HAP-1 (cell line): ENCODE measurements around the gene DVL1.
A peak's percentile ranks its signal among the peaks of the same experiment; 100 is the strongest.
"Not testable (repeated sequence)": the region's sequence is repeated elsewhere in the genome, so short reads cannot be mapped to it uniquely, and the experiment has no call there.

ENCODE experiments used
- DNase-seq, 2 experiments: peaks; one replicate each; pipeline ENCODE4 v3.0.0-alpha.2; 2016 to 2020; ENCODE audit warnings: low spot score in 2 of 2
- H3K27me3 ChIP-seq: fragments of 250-450 bp; sonication (Bioruptor Pico); 2 replicates; pipeline ENCODE4 v1.5.1; 2020; ENCODE audit warnings: low read depth, mild to moderate bottlenecking, moderate library complexity
- H3K36me3 ChIP-seq: fragments of 250-450 bp; sonication (Bioruptor Pico); replicated peaks from 2 replicates; pipeline ENCODE4 v1.5.1; 2020; ENCODE audit warnings: mild to moderate bottlenecking
- H3K4me1 ChIP-seq: fragments of 250-450 bp; sonication (Bioruptor Pico); 2 replicates; pipeline ENCODE4 v1.5.1; 2020; ENCODE audit warnings: mild to moderate bottlenecking
- H3K4me3 ChIP-seq: fragments of 250-450 bp; sonication (Bioruptor Pico); 2 replicates; pipeline ENCODE4 v1.5.1; 2020; ENCODE audit warnings: mild to moderate bottlenecking, moderate library complexity
- H3K9me3 ChIP-seq: fragments of 250-450 bp; sonication (Bioruptor Pico); 2 replicates; pipeline ENCODE4 v1.5.1; 2020; ENCODE audit warnings: mild to moderate bottlenecking, moderate library complexity
- in situ Hi-C: fragments of 300-500 bp; cut with MboI; formaldehyde crosslinking; loops from 3 replicates; pipeline ENCODE4 v1.14.3; 2020; ENCODE audit warnings: low sequenced_read_pairs, inconsistent platforms, mixed read lengths

The DVL1 gene

DNA sequence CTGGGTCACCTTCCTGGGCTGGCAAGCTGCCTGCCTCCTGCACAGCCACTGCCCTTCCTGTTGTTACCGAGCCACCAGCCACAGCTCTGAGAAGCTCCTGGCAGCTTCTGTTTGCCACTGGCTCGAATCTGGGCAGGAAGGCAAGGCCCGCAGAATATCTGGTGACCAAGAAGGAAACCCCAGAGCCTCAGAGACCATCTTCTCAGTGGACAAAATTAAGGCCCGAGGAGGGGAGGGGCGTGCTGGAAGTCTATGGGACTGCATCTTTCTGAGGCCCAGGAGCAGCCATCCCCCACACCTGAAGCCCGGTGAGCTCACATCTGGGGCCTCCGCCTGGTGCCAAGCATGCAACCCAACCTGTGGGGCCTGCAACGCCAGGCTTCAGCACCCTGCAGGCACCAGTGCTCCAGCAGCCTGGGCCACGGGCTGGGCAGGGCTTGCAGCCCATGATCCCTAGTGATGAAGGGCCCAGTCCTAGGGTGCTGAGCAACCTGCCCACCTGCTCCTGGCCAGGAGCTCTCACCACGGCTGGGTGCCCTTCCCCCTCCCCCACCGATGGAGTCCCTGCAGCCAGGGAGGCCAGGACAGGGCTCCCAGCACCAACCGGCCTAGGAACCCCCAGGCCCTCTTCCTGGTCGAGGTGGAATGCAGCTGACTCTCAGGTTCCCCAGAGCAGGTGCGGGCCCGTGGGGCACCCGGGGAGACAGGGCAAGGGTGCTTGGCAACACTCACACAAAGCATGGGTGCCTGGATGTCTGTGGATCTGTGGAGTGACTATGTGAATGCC, 23.7 kb downstream of the DVL1 start:
- no peak for DNase-seq
- in situ Hi-C loops = no loop called here
- H3K4me1 ChIP-seq = peaks cover 10% of the 10 kb centered on the region
- H3K4me3 ChIP-seq = peak overlapping the region; percentile 92
- peaks cover 7% of the 10 kb centered on the region for H3K36me3 ChIP-seq
- no peaks in the 10 kb centered on the region for H3K27me3 ChIP-seq
- H3K9me3 ChIP-seq = no peaks in the 10 kb centered on the region

DNA sequence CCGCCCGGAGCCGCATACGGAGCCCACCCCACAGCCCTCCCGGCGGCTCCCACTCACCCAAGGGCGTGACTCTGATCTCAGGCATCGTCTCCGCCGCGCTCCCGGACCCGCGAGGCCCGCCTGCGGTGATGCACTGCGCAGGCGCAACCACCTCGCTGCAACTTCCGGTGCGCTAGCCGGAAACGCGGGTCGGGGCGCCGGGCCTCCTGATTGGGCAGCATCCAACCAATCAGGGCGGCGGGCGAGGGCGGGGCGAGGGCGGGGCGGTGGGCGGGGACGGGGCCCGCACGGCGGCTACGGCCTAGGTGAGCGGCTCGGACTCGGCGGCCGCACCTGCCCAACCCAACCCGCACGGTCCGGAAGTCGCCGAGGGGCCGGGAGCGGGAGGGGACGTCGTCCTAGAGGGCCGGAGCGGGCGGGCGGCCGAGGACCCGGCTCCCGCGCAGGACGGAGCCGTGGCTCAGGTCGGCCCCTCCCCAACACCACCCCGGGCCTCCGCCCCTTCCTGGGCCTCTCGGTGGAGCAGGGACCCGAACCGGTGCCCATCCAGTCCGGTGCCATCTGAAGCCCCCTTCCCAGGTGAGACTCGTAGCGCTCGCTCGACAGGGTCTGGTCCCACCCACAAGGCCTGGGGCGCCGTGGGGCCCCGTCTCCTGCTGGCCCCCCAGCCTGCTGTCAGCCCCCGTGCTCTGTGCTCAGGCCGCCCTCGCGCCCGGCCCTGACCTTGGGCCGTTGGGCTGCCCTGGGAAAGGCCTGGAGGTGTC, 24.5 kb downstream of the DVL1 start, which contains the start of the genes CPTP and INTS11:
Gene CPTP (plus strand): TSS at position 279 of the 764 bp plus-strand sequence. CDS start 2,109 bp downstream, outside the sequence.
Gene INTS11 (minus strand): TSS at position 137 of the 764 bp plus-strand sequence. CDS start 52 bp downstream, at position 85.
- Histone ChIP-seq H3K27me3 (no peaks in the 10 kb centered on the region), H3K9me3 (no peaks in the 10 kb centered on the region), H3K4me1 (peaks cover 10% of the 10 kb centered on the region), H3K36me3 (peaks cover 15% of the 10 kb centered on the region), H3K4me3 (peak within 1 kb of the TSS; percentile 92)
- peak; percentile 85 to 97 for DNase-seq
- in situ Hi-C loops = no loop called here

- H3K36me3 ChIP-seq = peaks cover 21% of the 10 kb centered on the region
- in situ Hi-C loops = no loop called here
Observed at GRCh38 chr1:1324084-1324523, 25.1 kb downstream of the DVL1 start.

GRCh38 chr1:1322952-1323351, 26.3 kb downstream of the DVL1 start:
- Histone ChIP-seq H3K4me3 (peak overlapping the region; percentile 5), H3K27me3 (no peaks in the 10 kb centered on the region), H3K4me1 (peaks cover 10% of the 10 kb centered on the region), H3K36me3 (peaks cover 29% of the 10 kb centered on the region), H3K9me3 (no peaks in the 10 kb centered on the region)
- no peak for DNase-seq
- in situ Hi-C loops = no loop called here

More at GRCh38 chr1:1324084-1324523, 25.1 kb downstream of the DVL1 start:
- DNase-seq = no peak
- Histone ChIP-seq H3K27me3 (no peaks in the 10 kb centered on the region), H3K4me1 (peaks cover 10% of the 10 kb centered on the region), H3K9me3 (no peaks in the 10 kb centered on the region), H3K4me3 (peak overlapping the region; percentile 92)

- in situ Hi-C loops = no loop called here
- H3K36me3 ChIP-seq = peaks cover 34% of the 10 kb centered on the region
- H3K4me1 ChIP-seq = peaks cover 10% of the 10 kb centered on the region
- no peaks in the 10 kb centered on the region for H3K9me3 ChIP-seq
- no peak overlapping the region for H3K4me3 ChIP-seq
- H3K27me3 ChIP-seq = no peaks in the 10 kb centered on the region
- no peak for DNase-seq
Observed at GRCh38 chr1:1322418-1322817, 26.8 kb downstream of the DVL1 start.

DNA sequence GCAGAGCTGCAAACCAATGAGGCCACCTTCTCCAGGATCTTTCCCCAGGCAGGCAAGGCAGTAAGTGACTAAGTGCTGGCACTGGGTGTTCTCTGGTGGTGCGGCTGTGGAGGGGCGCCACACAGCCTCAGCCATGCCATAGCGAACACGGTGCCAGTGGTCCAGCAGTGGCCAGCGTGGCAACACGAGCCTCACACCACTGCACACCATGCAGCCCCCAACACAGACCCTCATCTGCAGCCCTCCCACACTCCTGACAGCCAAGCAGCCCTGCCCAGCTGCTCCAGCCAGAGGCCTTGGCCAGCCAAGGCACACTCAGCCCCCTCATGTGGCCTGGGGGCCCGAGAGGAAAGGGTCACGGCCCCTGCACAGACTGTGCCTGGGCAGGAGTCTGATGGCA, 27.7 kb downstream of the DVL1 start:
- Histone ChIP-seq H3K36me3 (peaks cover 43% of the 10 kb centered on the region), H3K4me3 (no peak overlapping the region), H3K9me3 (no peaks in the 10 kb centered on the region), H3K4me1 (peaks cover 10% of the 10 kb centered on the region), H3K27me3 (no peaks in the 10 kb centered on the region)
- in situ Hi-C loops = no loop called here
- DNase-seq = no peak

GRCh38 chr1:1320666-1321448, 28.4 kb downstream of the DVL1 start:
- Histone ChIP-seq H3K36me3 (peaks cover 46% of the 10 kb centered on the region), H3K4me3 (no peak overlapping the region), H3K27me3 (no peaks in the 10 kb centered on the region), H3K9me3 (no peaks in the 10 kb centered on the region), H3K4me1 (peaks cover 10% of the 10 kb centered on the region)
- in situ Hi-C loops = no loop called here
- no peak for DNase-seq

- in situ Hi-C loops = no loop called here
- no peak for DNase-seq
- Histone ChIP-seq H3K4me3 (no peak overlapping the region), H3K36me3 (peaks cover 54% of the 10 kb centered on the region), H3K9me3 (no peaks in the 10 kb centered on the region), H3K4me1 (peaks cover 5% of the 10 kb centered on the region), H3K27me3 (no peaks in the 10 kb centered on the region)
Observed at GRCh38 chr1:1319646-1319941, 29.6 kb downstream of the DVL1 start.

GRCh38 chr1:1318777-1319645, 30.2 kb downstream of the DVL1 start:
- peaks cover 57% of the 10 kb centered on the region for H3K36me3 ChIP-seq
- H3K27me3 ChIP-seq = no peaks in the 10 kb centered on the region
- no peak overlapping the region for H3K4me3 ChIP-seq
- H3K4me1 ChIP-seq = peaks cover 5% of the 10 kb centered on the region
- in situ Hi-C loops = no loop called here
- DNase-seq = no peak
- H3K9me3 ChIP-seq = no peaks in the 10 kb centered on the region

DNA sequence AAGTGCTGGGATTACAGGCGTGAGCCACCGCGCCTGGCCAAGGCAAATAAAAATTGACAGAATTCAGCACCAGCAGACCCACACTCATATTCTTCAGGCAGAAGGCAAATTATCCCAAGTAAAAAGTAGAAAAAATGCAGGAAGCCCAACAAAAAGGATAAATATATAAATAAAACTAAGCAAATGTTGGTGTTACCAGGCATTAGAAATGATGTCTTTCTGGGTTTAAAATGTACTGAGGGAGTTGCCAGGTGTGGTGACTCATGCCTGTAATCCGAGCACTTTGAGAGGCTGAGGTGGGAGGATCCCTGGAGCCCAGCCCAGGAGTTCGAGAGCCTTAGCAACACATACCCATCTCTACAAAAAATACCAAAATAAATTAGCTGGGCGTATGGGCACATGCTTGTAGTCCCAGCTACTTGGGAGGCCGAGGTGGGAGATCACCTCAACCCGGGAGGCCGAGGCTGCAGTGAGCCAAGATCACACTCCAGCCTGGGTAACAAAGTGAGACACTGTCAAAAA, 31.0 kb downstream of the DVL1 start:
- in situ Hi-C loops = no loop called here
- Histone ChIP-seq H3K36me3 (peaks cover 65% of the 10 kb centered on the region), H3K27me3 (no peaks in the 10 kb centered on the region), H3K4me3 (no peak overlapping the region), H3K9me3 (no peaks in the 10 kb centered on the region), H3K4me1 (peaks cover 3% of the 10 kb centered on the region; the same call in 1 of the 2 replicates)
- no peak for DNase-seq

DNA sequence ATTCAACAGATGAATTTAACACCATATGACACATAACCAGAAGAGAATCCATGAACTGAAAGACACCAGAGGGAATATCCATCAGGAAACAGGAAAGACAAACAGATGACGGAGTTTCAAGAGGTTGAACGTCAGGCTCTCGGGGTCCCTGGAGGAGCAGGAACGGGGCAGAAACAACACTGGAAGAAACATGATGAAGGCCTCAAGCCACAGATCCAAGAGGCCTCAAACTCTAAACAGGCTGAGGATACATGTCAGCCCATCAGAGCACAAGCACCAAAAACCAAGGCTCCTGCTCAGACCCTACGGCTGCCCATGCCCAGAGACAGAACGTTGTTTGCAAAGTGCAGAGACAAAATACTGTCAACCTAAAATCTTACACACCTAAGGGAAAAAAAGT, 31.8 kb downstream of the DVL1 start:
- Histone ChIP-seq H3K9me3 (no peaks in the 10 kb centered on the region), H3K4me1 (no peaks in the 10 kb centered on the region), H3K36me3 (peaks cover 73% of the 10 kb centered on the region), H3K27me3 (no peaks in the 10 kb centered on the region), H3K4me3 (no peak overlapping the region)
- in situ Hi-C loops = no loop called here
- DNase-seq = no peak

DNA sequence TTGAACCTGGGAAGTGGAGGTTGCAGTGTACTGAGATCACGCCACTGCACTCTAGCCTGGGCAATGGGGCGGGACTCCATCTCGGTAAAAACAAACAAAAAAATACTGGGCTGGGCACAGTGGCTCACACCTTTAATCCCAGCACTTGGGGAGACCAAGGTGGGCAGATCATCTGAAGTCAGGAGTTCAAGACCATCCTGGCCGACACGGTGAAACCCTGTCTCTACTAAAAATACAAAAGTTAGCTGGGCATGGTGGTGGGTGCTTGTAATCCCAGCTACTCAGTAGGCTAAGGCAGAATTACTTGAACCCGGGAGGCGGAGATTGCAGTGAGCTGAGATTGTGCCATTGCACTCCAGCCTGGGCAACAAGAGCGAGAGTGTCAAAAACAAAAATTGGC, 33.0 kb downstream of the DVL1 start:
- peaks cover 82% of the 10 kb centered on the region for H3K36me3 ChIP-seq
- in situ Hi-C loops, H3K4me1 ChIP-seq, DNase-seq, H3K9me3 ChIP-seq, H3K4me3 ChIP-seq, H3K27me3 ChIP-seq: not testable (repeated sequence)
